ENCODE measurements around the gene LSM14B. TPM values are rescaled to one million over a fixed set of nuclear protein-coding genes. Genes with fewer than 3 reads are reported as not detected.

LSM14B gene
- total RNA-seq, 2 experiments from 2014 or later, result 34.5 to 35.7 TPM

GRCh38 chr20:62176866-62177265 lies 54.6 kb downstream of the LSM14B start:
- CTCF ChIA-PET, result no interaction called here
- DNase-seq, result no peak
- Histone ChIP-seq H3K27me3 (ENCODE audit: control insufficient read depth in 1 of 2, insufficient read depth in 2 of 2, low read length in 2 of 2) (no peaks in the 10 kb centered on the region), H3K27ac (ENCODE audit: low read depth in 1 of 2, low read length in 2 of 2) (no peak overlapping the region), H3K36me3 (ENCODE audit: insufficient read depth, low read length) (peaks cover 11% of the 10 kb centered on the region), H3K9me3 (ENCODE audit: control insufficient read depth in 1 of 2, insufficient read depth in 1 of 2, low read length in 2 of 2) (no peaks in the 10 kb centered on the region), H3K4me3 (ENCODE audit: low read length) (no peak overlapping the region), H3K4me1 (ENCODE audit: insufficient read depth, low read length) (no peaks in the 10 kb centered on the region)
- no peak overlapping the region for H3K4me3 Mint-ChIP-seq
- peaks cover 12% of the 10 kb centered on the region for H3K36me3 Mint-ChIP-seq (ENCODE audit: low read depth)
- H3K27ac Mint-ChIP-seq, result no peak overlapping the region
- H3K9me3 Mint-ChIP-seq, result no peaks in the 10 kb centered on the region
- peaks cover 4% of the 10 kb centered on the region for H3K4me1 Mint-ChIP-seq (ENCODE audit: low read depth)
- H3K27me3 Mint-ChIP-seq, result no peaks in the 10 kb centered on the region
- intact Hi-C loops (cut with DNase I, micrococcal nuclease), result no loop called here
- POLR2A ChIA-PET, result no interaction called here
- ATAC-seq (ENCODE audit: poor library complexity), result no peak
- TF ChIP-seq, protein P1, sequence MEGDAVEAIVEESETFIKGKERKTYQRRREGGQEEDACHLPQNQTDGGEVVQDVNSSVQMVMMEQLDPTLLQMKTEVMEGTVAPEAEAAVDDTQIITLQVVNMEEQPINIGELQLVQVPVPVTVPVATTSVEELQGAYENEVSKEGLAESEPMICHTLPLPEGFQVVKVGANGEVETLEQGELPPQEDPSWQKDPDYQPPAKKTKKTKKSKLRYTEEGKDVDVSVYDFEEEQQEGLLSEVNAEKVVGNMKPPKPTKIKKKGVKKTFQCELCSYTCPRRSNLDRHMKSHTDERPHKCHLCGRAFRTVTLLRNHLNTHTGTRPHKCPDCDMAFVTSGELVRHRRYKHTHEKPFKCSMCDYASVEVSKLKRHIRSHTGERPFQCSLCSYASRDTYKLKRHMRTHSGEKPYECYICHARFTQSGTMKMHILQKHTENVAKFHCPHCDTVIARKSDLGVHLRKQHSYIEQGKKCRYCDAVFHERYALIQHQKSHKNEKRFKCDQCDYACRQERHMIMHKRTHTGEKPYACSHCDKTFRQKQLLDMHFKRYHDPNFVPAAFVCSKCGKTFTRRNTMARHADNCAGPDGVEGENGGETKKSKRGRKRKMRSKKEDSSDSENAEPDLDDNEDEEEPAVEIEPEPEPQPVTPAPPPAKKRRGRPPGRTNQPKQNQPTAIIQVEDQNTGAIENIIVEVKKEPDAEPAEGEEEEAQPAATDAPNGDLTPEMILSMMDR (IDR thresholded peaks at IDR 0.05), result no peak

DNA sequence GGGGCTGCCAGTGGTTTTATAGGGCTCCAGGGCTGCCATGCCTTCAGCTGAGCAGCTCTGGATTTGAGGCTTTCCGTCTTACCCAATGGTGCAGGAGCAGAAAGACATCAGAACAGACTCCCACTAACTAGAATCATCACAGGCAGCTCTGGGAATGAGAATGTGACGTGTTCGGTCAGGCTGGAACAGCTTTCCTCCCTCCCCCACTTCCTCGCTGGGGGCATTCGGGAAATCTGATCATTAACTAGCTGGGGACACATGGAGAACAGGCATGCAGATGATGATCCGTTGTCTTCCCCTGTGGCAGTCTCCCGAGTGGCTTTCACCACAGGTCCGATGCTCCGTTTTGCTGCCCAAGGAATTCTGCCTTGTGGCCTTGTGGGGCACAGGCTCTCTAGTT lies 55.0 kb downstream of the LSM14B start:
- TF ChIP-seq, protein P1 (IDR thresholded peaks at IDR 0.05), result no peak
- Histone ChIP-seq H3K9me3 (ENCODE audit: control insufficient read depth in 1 of 2, insufficient read depth in 1 of 2, low read length in 2 of 2) (no peaks in the 10 kb centered on the region), H3K27me3 (ENCODE audit: control insufficient read depth in 1 of 2, insufficient read depth in 2 of 2, low read length in 2 of 2) (no peaks in the 10 kb centered on the region), H3K27ac (ENCODE audit: low read depth in 1 of 2, low read length in 2 of 2) (no peak overlapping the region), H3K36me3 (ENCODE audit: insufficient read depth, low read length) (peaks cover 11% of the 10 kb centered on the region), H3K4me1 (ENCODE audit: insufficient read depth, low read length) (peaks cover under 1% of the 10 kb centered on the region), H3K4me3 (ENCODE audit: low read length) (no peak overlapping the region)
- Mint-ChIP-seq H3K4me3 (no peak overlapping the region), H3K36me3 (ENCODE audit: low read depth) (peaks cover 16% of the 10 kb centered on the region), H3K27ac (no peak overlapping the region), H3K4me1 (ENCODE audit: low read depth) (peaks cover 8% of the 10 kb centered on the region), H3K27me3 (no peaks in the 10 kb centered on the region), H3K9me3 (no peaks in the 10 kb centered on the region)
- intact Hi-C loops (cut with DNase I, micrococcal nuclease), result no loop called here
- ChIA-PET CTCF (no interaction called here), POLR2A (no interaction called here)
- DNase-seq (no peak), ATAC-seq (ENCODE audit: poor library complexity) (no peak)

- Mint-ChIP-seq H3K27ac (no peak overlapping the region), H3K4me1 (ENCODE audit: low read depth) (peaks cover 20% of the 10 kb centered on the region), H3K4me3 (no peak overlapping the region), H3K27me3 (no peaks in the 10 kb centered on the region), H3K9me3 (no peaks in the 10 kb centered on the region), H3K36me3 (ENCODE audit: low read depth) (peaks cover 26% of the 10 kb centered on the region)
- Histone ChIP-seq H3K9me3 (ENCODE audit: control insufficient read depth in 1 of 2, insufficient read depth in 1 of 2, low read length in 2 of 2) (no peaks in the 10 kb centered on the region), H3K27me3 (ENCODE audit: control insufficient read depth in 1 of 2, insufficient read depth in 2 of 2, low read length in 2 of 2) (no peaks in the 10 kb centered on the region), H3K4me1 (ENCODE audit: insufficient read depth, low read length) (peaks cover 7% of the 10 kb centered on the region), H3K4me3 (ENCODE audit: low read length) (no peak overlapping the region), H3K27ac (ENCODE audit: low read depth in 1 of 2, low read length in 2 of 2) (no peak overlapping the region), H3K36me3 (ENCODE audit: insufficient read depth, low read length) (peaks cover 9% of the 10 kb centered on the region)
- CTCF ChIA-PET, result no interaction called here
- no peak for DNase-seq
- intact Hi-C loops (cut with DNase I, micrococcal nuclease), result no loop called here
- POLR2A ChIA-PET, result no interaction called here
- no peak for ATAC-seq (ENCODE audit: poor library complexity)
- TF ChIP-seq, protein P1 (IDR thresholded peaks at IDR 0.05), result no peak
These were observed 56.3 kb downstream of the LSM14B start for GRCh38 chr20:62178316-62179161.
